GM18505 (cell line): ENCODE data around the gene LAMB2.

Source experiments
- ATAC-seq: cut with Tn5 transposase; IDR thresholded peaks from one replicate; pipeline ENCODE4 v1.9.1; 2021; ENCODE audit not compliant: unreplicated experiment
- POLR2A ChIP-seq: IDR thresholded peaks from 4 replicates; pipeline ENCODE4 v1.6.1; 2011; ENCODE audit warnings: borderline replicate concordance; ENCODE audit not compliant: insufficient read depth, insufficient read length; ENCODE audit errors: extremely low read depth

Gene LAMB2

GRCh38 chr3:49140080-49140479 lies 7.2 kb upstream of the LAMB2 start:
- TF ChIP-seq POLR2A: no peak
- no peak for ATAC-seq

GRCh38 chr3:49135499-49135898 lies 2.6 kb upstream of the LAMB2 start:
- TF ChIP-seq POLR2A: no peak
- no peak for ATAC-seq

- no peak for ATAC-seq
- no peak for TF ChIP-seq POLR2A
Observed at GRCh38 chr3:49134471-49135265, 1.8 kb upstream of the LAMB2 start.

DNA sequence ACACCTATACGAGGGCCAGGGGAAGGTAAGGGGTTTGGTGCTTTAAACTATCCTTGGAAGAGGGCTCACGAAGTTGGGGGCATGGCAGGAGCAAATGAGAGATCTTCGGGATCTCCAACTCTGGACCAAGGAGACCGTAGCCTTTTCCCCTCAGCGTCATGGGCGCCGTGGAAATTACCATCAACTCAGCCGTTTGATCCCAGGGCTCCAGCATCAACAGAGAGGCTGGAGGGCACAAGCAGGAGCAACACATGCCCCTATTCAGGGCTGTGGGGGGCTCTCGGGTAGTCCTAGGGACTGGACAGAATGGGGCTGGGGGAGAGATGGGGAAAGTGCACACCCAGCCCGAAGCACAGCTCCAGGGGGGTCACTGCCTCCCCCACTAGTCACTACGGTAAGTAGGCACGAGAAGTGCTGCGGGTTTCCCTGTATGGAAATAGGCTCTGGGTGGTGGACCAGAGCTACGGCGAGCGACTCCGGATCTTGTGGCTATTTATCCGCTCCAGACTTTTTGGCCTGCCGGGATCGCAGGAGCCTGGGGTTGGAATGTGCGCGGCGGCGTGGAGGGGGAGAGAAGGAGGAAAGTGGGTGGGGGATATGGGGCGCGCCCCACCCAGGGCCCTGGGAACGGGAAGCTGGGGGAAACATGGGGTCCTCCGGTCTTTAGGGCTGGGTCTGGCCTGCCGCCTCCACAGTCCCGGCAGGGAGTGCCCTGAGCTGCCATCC lies 539 bp upstream of the LAMB2 start:
- ATAC-seq: no peak
- no peak for TF ChIP-seq POLR2A

- no peak for TF ChIP-seq POLR2A
- no peak for ATAC-seq
Observed at GRCh38 chr3:49132073-49132436, 795 bp downstream of the LAMB2 start.

GRCh38 chr3:49131576-49131975 lies 1.3 kb downstream of the LAMB2 start:
- TF ChIP-seq POLR2A: no peak
- ATAC-seq: no peak

DNA sequence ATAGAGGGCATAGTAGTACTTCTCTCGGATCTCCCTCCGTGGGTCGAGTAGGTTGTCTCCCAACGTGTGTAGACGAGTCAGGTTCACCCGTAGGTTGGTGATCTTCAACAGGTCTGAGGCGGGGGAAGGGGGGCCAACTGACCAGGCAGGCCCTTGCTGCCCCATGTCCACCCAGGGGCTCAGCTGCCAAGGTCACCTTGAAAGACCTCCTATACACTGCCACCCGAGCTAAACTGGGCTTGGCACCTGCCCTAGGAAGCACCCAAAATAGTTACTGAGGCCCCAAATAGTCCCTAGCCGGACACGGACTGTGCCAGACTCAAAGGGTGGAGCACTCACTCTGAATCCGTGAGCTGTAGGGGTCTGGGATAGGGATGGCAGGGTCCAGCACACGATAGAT lies 1.8 kb downstream of the LAMB2 start:
- TF ChIP-seq POLR2A: no peak
- no peak for ATAC-seq

GRCh38 chr3:49124991-49125670 lies 7.7 kb downstream of the LAMB2 start:
- no peak for ATAC-seq
- no peak for TF ChIP-seq POLR2A

GRCh38 chr3:49124203-49124602 lies 8.6 kb downstream of the LAMB2 start:
- TF ChIP-seq POLR2A: no peak
- no peak for ATAC-seq

- ATAC-seq: no peak
- TF ChIP-seq POLR2A: no peak
Observed at GRCh38 chr3:49123687-49124086, 9.2 kb downstream of the LAMB2 start.

DNA sequence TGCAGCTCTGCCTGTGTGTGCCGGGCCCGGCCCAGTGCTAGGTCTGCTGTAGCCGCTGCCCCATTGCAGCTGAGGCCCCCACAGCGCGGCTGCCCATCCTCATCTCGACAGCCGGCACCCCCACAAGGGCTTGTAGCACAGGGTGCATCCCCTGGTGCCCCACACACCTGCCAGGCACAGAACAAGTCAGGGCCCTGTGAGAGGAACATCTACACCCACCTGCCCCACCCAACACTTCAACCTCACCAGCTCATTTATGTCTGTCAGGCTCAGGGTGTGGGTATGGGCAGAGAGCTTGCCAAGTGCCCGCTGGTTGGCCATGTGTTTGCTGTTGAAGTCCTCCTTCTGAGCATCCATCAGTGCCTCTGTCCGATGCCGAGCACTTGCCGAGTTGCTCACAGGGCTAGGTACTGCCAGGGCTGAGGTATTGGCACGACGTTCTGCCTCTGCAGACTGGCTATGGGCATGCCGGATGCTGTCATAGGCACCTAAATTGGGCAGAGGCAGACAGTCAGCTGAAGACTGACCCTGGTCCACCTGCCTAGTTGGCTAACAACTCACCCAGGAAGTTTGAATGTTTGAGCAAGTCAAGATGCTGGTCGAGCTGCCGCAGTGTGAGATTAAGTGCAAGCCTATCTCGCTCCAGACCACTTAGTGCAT lies 9.8 kb downstream of the LAMB2 start:
- ATAC-seq: no peak

GRCh38 chr3:49122451-49122850 lies 10.4 kb downstream of the LAMB2 start:
- ATAC-seq: no peak
- no peak for TF ChIP-seq POLR2A

More for the DNA sequence above, 9.8 kb downstream of the LAMB2 start:
- TF ChIP-seq POLR2A: no peak

GRCh38 chr3:49122022-49122421 lies 10.8 kb downstream of the LAMB2 start:
- TF ChIP-seq POLR2A: no peak

DNA sequence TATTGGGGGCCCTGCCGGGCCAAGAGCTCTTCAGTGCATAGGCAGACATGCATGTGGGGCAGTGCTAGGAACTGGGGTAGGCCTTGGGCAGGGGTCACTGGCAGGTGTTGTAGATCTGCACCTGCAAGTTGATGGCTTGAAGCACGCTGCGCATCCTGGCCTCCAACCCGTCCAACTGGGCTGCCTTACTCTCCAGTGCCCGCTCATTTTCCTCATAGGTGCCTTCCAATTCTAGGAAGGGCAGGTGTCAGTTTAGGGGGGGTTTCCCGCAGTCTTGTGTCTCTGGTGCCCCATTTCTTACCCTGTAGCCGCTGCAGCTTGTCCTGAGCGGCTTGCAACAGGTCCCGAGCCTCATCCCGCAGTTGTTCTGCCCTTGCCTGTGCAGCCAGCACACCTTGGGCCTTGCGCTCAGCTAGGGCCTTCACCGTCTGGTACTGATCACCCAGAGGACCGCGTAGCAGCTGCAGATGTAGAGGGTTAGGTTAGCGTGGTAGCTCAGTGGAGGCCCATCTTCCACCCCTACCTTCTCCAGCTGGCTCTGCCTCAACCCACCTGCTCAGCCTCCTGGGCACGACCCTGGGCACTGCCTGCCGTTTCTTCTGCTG lies 11.6 kb downstream of the LAMB2 start:
- peak; percentile 3 for ATAC-seq

More at GRCh38 chr3:49122022-49122421, 10.8 kb downstream of the LAMB2 start:
- ATAC-seq: no peak

More for the DNA sequence above, 11.6 kb downstream of the LAMB2 start:
- no peak for TF ChIP-seq POLR2A
